ES-I3 (cell line): ENCODE data around the gene ANKRD17.

Experiments
- H3K36me3 ChIP-seq: 2 replicates; pipeline ENCODE4 v1.6.1; 2013; ENCODE audit warnings: mild to moderate bottlenecking, low read length, control low read depth, moderate library complexity; ENCODE audit not compliant: insufficient read depth
- H3K4me1 ChIP-seq: 2 replicates; pipeline ENCODE4 v1.6.1; 2013; ENCODE audit warnings: mild to moderate bottlenecking, control low read depth, low read length; ENCODE audit not compliant: insufficient read depth
- H3K9ac ChIP-seq: 2 replicates; pipeline ENCODE4 v1.6.1; 2013; ENCODE audit warnings: low read depth, mild to moderate bottlenecking, low read length, moderate library complexity
- H3K9me3 ChIP-seq: 2 replicates; pipeline ENCODE4 v1.6.1; 2013; ENCODE audit warnings: mild to moderate bottlenecking, low read length, moderate library complexity; ENCODE audit not compliant: control insufficient read depth, insufficient read depth

Gene ANKRD17

DNA sequence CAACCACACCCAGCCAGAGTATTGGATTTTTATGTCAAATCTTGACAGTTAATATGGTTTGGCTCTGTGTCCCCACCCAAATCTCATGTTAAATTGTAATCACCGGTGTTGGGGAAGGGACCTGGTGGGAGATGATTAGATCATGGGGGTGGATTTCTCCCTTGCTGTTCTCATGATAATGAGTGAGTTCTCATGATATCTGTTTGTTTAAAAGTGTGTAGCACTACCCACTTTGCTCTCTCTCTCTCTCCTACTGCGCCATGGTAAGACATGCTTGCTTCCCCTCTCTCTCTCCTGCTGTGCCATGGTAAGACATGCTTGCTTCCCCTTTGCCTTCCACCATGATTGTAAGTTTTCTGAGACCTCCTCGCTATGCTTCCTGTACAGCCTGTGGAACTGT lies 102.2 kb downstream of the ANKRD17 start:
- no peaks in the 10 kb centered on the region for H3K9me3 ChIP-seq
- no peaks in the 10 kb centered on the region for H3K4me1 ChIP-seq
- H3K36me3 ChIP-seq: peaks cover 3% of the 10 kb centered on the region
- H3K9ac ChIP-seq: no peak overlapping the region

DNA sequence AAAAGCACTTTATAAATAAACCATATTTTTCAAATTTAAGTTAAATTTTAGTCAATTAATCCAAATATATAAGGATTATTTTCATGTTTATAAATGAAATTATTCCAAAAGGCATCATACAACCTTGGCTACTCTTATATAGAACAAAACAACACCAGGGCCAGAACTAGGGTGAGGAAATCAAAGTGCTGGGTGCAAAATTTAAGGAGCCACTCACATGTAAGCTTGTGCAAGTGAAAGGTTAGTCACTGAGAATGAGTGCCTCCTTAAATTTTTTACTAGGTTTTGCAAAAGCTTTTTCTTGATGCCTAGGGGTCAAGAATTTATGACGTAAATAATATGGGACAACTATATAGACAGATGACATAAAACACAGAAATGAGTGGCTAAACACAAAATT lies 105.7 kb downstream of the ANKRD17 start:
- H3K9me3 ChIP-seq: no peaks in the 10 kb centered on the region
- H3K36me3 ChIP-seq: no peaks in the 10 kb centered on the region
- H3K4me1 ChIP-seq: no peaks in the 10 kb centered on the region
- no peak overlapping the region for H3K9ac ChIP-seq

DNA sequence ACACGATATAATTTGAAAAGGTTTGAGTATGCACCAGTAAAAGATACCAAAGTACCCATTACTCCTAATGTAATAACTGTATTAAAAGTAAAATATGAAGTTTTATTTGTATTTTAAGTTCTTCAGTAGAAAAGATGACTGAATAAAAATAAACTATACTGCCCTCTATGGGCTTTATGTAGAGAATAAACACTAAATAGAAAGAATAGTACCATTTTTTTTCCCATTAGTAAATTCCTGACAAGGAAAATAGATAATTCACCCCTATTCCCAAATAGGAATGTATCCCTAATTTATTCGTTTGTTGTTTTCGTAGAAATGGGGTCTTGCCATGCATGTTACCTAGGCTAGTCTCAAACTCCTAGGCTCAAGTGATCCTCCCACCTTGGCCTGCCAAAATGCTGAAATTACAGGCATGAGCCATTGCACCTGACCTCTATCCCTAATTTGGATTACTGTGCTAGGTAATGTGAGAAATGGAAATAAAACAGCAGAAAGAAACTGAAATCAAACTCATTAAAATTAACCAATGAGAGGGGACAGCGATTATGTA lies 115.5 kb downstream of the ANKRD17 start:
- Histone ChIP-seq H3K36me3 (peaks cover 19% of the 10 kb centered on the region), H3K9ac (no peak overlapping the region), H3K4me1 (no peaks in the 10 kb centered on the region), H3K9me3 (no peaks in the 10 kb centered on the region)

DNA sequence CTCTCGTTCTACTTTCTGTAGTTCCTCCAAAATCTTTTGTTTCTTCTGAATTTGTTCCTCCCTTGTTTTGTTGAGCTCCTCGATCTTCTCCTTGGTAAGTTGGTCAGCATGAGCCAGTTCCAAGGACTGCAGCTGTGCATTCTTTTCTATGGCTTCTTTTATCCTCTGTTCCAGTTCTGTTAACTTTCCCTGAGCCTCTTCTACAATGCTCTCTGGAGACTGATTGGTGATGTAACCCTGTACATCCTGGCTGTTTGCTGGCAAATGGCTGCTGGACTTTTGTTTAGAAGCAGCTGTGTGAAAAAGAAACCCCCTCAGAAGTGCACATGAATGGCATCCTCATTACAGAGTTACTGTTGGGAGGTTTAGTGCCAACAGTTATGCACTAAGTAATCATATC lies 118.6 kb downstream of the ANKRD17 start:
- Histone ChIP-seq H3K36me3 (peaks cover 19% of the 10 kb centered on the region), H3K9ac (no peak overlapping the region), H3K4me1 (no peaks in the 10 kb centered on the region), H3K9me3 (no peaks in the 10 kb centered on the region)

DNA sequence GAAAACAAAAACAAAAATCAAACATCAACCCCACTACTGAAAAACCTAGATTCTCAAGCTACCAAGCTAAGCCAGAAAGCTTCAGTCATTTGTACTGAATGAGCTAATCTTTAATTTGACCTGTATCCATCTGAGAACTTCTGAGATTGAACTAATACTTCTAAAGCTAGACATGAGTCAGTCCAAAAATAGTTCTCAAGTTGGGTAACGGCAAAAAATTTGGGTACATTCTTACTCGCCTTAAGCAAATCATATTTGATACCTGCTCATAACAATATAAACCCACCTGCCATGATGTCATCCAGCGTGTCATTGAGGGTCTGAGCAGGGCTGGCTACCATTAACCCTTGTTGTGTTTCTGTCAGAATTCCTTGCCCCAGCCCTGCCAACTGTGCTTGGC lies 119.4 kb downstream of the ANKRD17 start:
- H3K9ac ChIP-seq: no peak overlapping the region
- peaks cover 19% of the 10 kb centered on the region for H3K36me3 ChIP-seq
- no peaks in the 10 kb centered on the region for H3K9me3 ChIP-seq

DNA sequence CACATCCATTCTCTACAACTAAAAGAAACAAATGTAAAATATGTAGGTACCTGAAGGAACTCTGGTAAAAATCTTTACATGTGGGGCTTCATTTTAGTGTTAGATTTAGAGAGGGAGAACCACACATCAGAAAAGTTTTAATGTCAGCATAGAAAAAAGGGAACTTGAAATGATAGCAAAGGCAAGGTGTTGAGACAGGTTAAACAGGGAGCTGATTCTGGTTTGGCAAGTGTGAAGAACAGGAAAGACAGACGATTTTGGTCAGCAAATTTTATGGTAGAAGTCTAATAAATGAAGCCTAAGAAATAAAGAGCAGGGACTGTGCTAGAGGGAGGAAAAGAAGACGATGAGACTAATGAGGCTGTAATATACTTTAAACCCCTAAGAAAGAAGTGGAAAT lies 121.5 kb downstream of the ANKRD17 start:
- Histone ChIP-seq H3K9ac (no peak overlapping the region), H3K9me3 (no peaks in the 10 kb centered on the region), H3K36me3 (peaks cover 13% of the 10 kb centered on the region), H3K4me1 (no peaks in the 10 kb centered on the region)

More for the DNA sequence above, 119.4 kb downstream of the ANKRD17 start:
- no peaks in the 10 kb centered on the region for H3K4me1 ChIP-seq

DNA sequence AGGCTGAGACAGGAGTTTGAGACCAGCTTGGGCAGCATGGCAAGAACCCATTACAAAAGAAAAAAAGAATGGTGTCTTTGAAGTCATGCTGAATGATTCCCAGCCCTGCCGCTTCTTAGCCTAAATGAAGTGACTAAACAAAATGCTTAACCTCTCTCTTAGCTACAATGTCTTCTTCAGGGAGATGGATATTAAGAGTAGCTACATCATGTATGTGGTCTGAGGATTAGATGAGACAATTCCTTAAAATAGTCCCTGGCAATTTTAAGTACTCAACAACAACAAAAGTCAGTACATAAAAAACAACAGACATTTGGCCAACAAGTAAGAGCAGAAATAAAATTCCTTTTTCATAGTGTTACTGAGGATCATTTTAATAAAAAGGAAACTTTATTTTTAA lies 124.8 kb downstream of the ANKRD17 start:
- Histone ChIP-seq H3K36me3 (no peaks in the 10 kb centered on the region; the same call in 1 of the 2 replicates), H3K9me3 (no peaks in the 10 kb centered on the region), H3K9ac (no peak overlapping the region), H3K4me1 (no peaks in the 10 kb centered on the region; the same call in 1 of the 2 replicates)

DNA sequence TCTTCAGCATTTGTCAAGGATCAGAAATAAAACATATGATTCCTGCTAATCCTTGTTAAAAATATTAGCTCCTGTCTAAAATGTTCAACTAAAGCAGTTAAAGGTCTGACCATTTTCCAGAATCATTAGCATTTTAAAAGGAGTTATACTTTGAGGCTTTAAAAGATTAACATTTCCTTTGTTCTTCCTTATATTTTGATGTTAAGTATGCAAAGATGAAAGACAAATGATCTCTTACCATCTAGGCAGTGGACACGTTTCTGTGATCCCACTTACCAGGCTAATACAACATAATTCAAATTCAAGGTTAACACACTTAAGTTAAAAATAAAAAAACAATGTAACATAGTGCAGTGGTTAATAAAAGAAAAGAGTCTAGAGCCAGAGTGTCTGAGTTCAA lies 127.3 kb downstream of the ANKRD17 start:
- Histone ChIP-seq H3K9me3 (no peaks in the 10 kb centered on the region), H3K9ac (no peak overlapping the region), H3K36me3 (no peaks in the 10 kb centered on the region; the same call in 1 of the 2 replicates), H3K4me1 (no peaks in the 10 kb centered on the region; the same call in 1 of the 2 replicates)

DNA sequence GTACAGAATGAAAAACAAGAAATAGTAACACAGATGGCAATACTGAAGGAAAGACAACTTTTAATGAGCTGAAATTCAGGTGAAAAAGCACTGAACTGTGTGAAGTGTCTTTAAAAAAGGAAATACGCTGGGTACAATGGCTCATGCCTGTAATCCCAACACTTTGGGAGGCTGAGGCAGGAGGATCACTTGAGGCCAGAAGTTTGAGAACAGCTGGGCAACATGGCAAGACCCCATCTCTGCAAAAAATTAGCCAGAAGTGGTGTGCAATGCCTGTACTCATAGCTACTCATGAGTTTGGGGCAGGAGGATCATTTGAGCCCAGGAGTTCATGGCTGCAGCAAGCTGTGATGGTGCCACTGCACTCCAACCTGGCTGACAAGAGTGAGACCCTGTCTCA lies 129.3 kb downstream of the ANKRD17 start:
- Histone ChIP-seq H3K9me3 (no peaks in the 10 kb centered on the region), H3K9ac (no peak overlapping the region), H3K4me1 (no peaks in the 10 kb centered on the region; the same call in 1 of the 2 replicates), H3K36me3 (no peaks in the 10 kb centered on the region; the same call in 1 of the 2 replicates)

DNA sequence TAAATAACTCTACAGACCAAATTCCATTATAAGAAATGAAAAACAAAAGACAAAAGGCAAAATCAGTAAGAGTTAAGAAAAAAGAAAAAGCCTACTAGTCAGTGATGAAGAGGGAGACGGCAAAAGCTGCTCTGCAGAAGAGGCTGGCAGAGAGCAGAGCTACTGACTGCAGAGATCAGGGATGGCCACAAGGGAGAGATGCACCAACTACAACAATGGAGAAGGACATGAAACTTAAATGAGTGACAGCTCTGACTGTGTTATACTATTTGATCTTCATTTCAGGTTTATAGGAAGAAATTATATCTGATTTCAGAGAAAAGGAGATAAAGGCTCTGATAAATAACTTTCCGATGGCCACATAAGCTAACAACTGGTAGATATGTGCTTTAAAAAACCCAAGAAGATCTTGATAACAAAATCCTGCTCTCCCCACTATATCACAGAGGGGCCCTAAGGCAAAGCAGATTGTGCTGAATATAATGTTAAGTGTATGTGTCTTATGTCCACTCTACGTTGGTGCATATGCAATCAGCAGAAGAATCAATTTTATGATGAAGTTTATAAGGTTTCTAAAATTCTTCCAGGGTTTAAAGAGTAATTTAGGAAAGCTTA lies 130.7 kb downstream of the ANKRD17 start:
- H3K36me3 ChIP-seq: no peaks in the 10 kb centered on the region; the same call in 1 of the 2 replicates
- H3K9me3 ChIP-seq: no peaks in the 10 kb centered on the region
- no peaks in the 10 kb centered on the region; the same call in 1 of the 2 replicates for H3K4me1 ChIP-seq
- no peak overlapping the region for H3K9ac ChIP-seq

DNA sequence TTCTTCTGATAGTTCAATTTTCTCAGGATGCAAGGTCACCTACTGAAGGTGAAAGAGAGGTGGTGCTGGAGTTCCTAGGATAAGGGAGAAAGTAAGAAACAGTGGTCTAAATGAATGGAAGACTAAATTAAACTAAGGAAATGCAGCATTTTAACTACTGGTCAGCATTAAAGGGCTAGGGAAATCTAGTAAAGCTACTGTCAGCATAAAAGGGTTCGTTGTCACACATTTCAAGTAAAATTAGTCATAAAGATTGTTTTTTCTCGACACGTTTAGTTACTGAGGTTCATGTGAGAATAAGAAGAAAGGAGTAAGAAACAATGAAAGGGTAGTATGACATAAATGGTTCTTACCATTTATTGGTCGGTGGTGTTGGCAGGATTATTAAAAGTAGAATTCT lies 149.1 kb downstream of the ANKRD17 start:
- H3K9me3 ChIP-seq: no peaks in the 10 kb centered on the region
- H3K4me1 ChIP-seq: peaks cover 12% of the 10 kb centered on the region
- no peak overlapping the region for H3K9ac ChIP-seq
- H3K36me3 ChIP-seq: peaks cover 4% of the 10 kb centered on the region; the same call in 1 of the 2 replicates

DNA sequence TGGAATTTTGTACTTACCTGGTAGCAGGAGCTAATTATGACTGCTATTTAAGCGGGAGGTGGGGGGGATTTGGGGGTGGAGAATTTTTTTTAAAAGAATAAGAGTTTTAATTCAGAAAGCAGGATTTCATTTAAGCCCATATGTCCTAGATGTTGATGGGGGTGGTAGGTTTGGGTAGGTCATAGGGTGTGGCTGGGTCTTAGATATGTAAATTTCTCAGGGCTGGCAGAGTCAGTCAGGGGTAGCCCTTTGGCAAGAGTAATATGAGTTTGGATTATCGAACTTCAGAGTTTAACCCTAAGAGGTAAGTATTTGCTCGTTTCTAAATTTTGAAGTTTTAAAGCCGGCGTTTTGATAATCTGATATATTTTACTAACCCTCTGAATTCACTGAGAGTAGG lies 153.9 kb downstream of the ANKRD17 start:
- peaks cover 16% of the 10 kb centered on the region for H3K4me1 ChIP-seq
- H3K9ac ChIP-seq: no peak overlapping the region
- no peaks in the 10 kb centered on the region for H3K9me3 ChIP-seq
- peaks cover 12% of the 10 kb centered on the region for H3K36me3 ChIP-seq

DNA sequence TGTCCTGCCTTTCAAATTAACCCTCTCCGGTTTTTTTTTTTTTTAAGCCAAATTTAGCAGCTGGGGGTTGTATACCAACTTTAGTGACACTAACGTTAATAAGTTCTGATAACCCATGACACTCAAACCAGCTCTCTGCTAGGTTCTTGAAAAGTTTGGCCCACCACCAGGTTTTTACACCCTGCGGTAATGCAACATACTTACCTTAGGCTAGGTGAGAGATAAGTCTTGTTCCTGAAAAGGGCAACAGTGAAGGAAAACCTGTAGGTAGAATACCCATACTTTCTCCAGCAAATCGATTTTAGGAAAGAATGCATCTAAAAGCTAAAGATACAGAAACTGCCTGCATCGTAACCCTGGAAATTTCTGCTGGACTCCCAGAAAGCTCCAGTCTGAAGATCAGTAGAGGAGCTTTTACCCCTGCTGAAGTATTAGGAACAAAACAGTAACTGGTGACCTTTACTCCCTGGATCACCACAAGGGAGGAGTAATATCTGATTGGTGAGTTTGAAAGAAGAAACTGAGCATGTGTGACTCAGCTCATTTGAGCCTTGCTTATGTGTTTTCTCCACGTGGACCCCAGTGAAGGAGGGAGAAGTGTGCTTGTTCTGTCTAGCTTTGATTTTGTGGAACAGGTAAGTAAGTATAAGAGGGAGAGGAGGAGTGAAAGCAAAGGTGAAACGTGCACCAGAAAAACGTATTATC lies 154.6 kb downstream of the ANKRD17 start:
- H3K9me3 ChIP-seq: no peaks in the 10 kb centered on the region
- H3K4me1 ChIP-seq: peaks cover 16% of the 10 kb centered on the region
- H3K9ac ChIP-seq: no peak overlapping the region
- peaks cover 14% of the 10 kb centered on the region for H3K36me3 ChIP-seq

DNA sequence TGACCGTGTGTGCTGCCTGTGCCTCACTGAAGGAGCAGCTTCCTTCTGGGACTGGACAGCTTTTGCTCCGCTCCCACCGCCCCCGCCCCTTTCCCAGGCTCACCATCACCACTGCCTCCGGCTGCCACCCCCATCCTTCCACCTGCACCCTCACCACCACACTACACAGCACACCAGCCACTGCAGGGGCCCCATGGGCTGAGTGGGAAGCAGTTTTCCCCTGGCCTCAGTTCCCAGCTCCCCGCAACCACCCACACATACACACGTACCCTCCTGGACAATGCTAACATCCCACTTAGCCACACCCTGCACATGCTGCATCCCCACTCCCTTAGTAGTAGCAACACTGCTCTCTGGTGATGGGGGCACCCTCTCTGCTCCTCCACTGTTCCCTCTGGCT lies 159.5 kb downstream of the ANKRD17 start:
- Histone ChIP-seq H3K9ac (no peak overlapping the region), H3K36me3 (peaks cover 18% of the 10 kb centered on the region)

DNA sequence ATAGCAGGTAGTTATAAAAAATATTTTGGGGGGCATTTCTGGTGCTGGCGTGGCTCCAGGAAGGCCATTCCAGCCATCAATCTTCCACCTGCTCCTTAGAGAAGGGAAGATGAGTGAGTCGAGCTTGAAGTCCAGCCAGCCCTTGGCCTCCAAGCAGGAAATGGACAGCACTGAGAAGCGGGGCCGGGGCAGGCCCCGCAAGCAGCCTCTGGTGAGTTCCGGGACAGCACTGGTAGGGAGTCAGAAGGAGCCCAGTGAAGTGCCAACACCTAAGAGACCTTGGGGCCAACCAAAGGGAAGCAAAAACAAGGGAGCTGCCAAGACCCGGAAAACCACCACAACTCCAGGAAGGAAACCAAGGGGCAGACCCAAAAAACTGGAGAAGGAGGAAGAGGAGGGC lies 159.9 kb downstream of the ANKRD17 start:
- Histone ChIP-seq H3K9me3 (no peaks in the 10 kb centered on the region), H3K9ac (no peak overlapping the region), H3K4me1 (no peaks in the 10 kb centered on the region), H3K36me3 (peaks cover 17% of the 10 kb centered on the region)

More for the DNA sequence above, 159.5 kb downstream of the ANKRD17 start:
- peaks cover under 1% of the 10 kb centered on the region for H3K4me1 ChIP-seq
- H3K9me3 ChIP-seq: no peaks in the 10 kb centered on the region
